Central memory CD4-positive, alpha-beta T cell (primary cell): ENCODE results near the gene CGB1.
"Not testable (repeated sequence)": the region's sequence is repeated elsewhere in the genome, so short reads cannot be mapped to it uniquely, and the experiment has no call there.

Source experiments
- DNase-seq: peaks from one replicate; pipeline ENCODE4 v3.0.0; 2022

CGB1 gene

GRCh38 chr19:49057636-49058234, 21.0 kb upstream of the CGB1 start, which contains the start of gene CGB7:
Gene CGB7 (minus strand): TSS chr19:49057749. CDS start chr19:49055375, 2,374 bp downstream.
- DNase-seq: peak; percentile 14

- DNase-seq: not testable (repeated sequence)
These were observed 20.4 kb upstream of the CGB1 start for GRCh38 chr19:49056902-49057596.

GRCh38 chr19:49056101-49056901, 19.6 kb upstream of the CGB1 start:
- peak; percentile 48 for DNase-seq

GRCh38 chr19:49050376-49051033, 13.8 kb upstream of the CGB1 start:
- DNase-seq: not testable (repeated sequence)

- DNase-seq: not testable (repeated sequence)
These were observed 13.1 kb upstream of the CGB1 start for GRCh38 chr19:49049834-49050233.

- DNase-seq: not testable (repeated sequence)
These were observed 12.3 kb upstream of the CGB1 start, which contains the start of gene CGB8 for GRCh38 chr19:49049011-49049410. Gene CGB8 (minus strand): TSS chr19:49049111. CDS start chr19:49048739, 372 bp downstream.

- not testable (repeated sequence) for DNase-seq
These were observed 6.9 kb upstream of the CGB1 start, which contains the start of gene CGB5 for GRCh38 chr19:49043548-49043947. Gene CGB5 (plus strand): TSS chr19:49043848. CDS start chr19:49044210, 362 bp downstream.

- DNase-seq: not testable (repeated sequence)
These were observed 6.0 kb upstream of the CGB1 start for GRCh38 chr19:49042666-49043065.

GRCh38 chr19:49042177-49042576, 5.5 kb upstream of the CGB1 start:
- DNase-seq: no peak

GRCh38 chr19:49039736-49040135, 3.0 kb upstream of the CGB1 start:
- not testable (repeated sequence) for DNase-seq

- DNase-seq: not testable (repeated sequence)
These were observed 2.0 kb upstream of the CGB1 start for GRCh38 chr19:49038557-49039276.

- not testable (repeated sequence) for DNase-seq
These were observed 1.4 kb upstream of the CGB1 start for GRCh38 chr19:49038111-49038510.

GRCh38 chr19:49031642-49032301, 4.9 kb downstream of the CGB1 start, which contains the start of gene CGB2:
Gene CGB2 (plus strand): TSS chr19:49031890. CDS start chr19:49032096, 206 bp downstream.
- peak; percentile 51 for DNase-seq

GRCh38 chr19:49030323-49030722, 6.4 kb downstream of the CGB1 start:
- DNase-seq: not testable (repeated sequence)

- not testable (repeated sequence) for DNase-seq
These were observed 6.9 kb downstream of the CGB1 start for GRCh38 chr19:49029749-49030148.

- DNase-seq: not testable (repeated sequence)
These were observed 8.0 kb downstream of the CGB1 start for GRCh38 chr19:49028686-49029085.

GRCh38 chr19:49025599-49025998, 11.1 kb downstream of the CGB1 start:
- not testable (repeated sequence) for DNase-seq

GRCh38 chr19:49025088-49025487, 11.6 kb downstream of the CGB1 start:
- DNase-seq: not testable (repeated sequence)

- DNase-seq: not testable (repeated sequence)
These were observed 12.5 kb downstream of the CGB1 start, which contains the start of gene CGB3 for GRCh38 chr19:49024233-49024632. Gene CGB3 (minus strand): TSS chr19:49024333. CDS start chr19:49023971, 362 bp downstream.

- DNase-seq: no peak
These were observed 14.6 kb downstream of the CGB1 start for GRCh38 chr19:49022116-49022515.
